ENCODE measurements around the gene JAKMIP3. TPM values are rescaled to one million over a fixed set of nuclear protein-coding genes. Genes with fewer than 3 reads are reported as not detected.

Gene JAKMIP3
- total RNA-seq, 1 donor from 2014 or later: not detected

DNA sequence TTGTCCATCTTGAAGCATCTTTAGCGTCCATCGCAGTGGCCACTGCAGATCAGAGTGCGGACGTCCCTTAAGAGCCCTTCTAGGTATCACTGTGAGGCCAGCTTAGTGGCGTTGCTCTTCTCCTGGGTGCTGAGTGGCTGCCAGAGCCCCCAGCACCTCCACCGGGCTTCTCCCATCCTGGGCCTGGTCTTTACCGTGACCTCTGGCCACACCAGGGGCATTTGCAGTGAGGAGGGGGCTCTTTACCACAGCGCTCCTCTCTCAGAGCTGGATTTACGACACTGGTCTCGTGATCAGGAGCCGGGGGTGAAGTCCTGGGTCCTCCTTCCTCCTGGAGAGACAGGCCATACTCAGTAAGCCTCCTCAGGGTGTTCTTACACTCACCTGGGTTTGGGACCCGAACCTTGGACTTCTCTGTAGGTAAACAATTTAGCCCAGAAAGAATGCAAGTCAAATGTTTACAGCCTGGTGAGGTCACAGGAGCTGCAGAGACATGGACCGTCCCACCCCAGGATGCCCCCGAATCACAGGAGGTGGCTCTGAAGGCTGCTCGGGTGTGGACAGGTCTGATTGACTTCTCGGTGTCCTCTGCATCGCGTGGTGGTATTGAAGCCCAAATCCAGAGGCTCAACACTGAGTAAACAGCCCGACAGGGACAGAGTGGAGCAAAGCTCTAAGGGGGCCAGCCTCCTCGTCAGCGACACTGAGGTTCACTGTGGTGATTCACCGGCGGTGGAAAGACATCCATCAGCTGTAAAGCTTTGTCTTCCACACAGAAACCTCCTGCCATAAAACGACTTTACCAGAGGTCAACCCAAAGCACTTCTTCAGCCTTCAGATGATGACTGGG lies 33.0 kb downstream of the JAKMIP3 start:
- H3K4me3 ChIP-seq (ENCODE audit: low read depth, low read length): no peak overlapping the region
- TF ChIP-seq, protein P1, sequence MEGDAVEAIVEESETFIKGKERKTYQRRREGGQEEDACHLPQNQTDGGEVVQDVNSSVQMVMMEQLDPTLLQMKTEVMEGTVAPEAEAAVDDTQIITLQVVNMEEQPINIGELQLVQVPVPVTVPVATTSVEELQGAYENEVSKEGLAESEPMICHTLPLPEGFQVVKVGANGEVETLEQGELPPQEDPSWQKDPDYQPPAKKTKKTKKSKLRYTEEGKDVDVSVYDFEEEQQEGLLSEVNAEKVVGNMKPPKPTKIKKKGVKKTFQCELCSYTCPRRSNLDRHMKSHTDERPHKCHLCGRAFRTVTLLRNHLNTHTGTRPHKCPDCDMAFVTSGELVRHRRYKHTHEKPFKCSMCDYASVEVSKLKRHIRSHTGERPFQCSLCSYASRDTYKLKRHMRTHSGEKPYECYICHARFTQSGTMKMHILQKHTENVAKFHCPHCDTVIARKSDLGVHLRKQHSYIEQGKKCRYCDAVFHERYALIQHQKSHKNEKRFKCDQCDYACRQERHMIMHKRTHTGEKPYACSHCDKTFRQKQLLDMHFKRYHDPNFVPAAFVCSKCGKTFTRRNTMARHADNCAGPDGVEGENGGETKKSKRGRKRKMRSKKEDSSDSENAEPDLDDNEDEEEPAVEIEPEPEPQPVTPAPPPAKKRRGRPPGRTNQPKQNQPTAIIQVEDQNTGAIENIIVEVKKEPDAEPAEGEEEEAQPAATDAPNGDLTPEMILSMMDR (IDR thresholded peaks at IDR 0.05; ENCODE audit: insufficient read depth, low read length, severe bottlenecking): no peak
- no peak for DNase-seq (ENCODE audit: low read depth)
- H3K27me3 ChIP-seq (ENCODE audit: control insufficient read depth, insufficient read depth, low read length): no peaks in the 10 kb centered on the region
- H3K36me3 ChIP-seq (ENCODE audit: control insufficient read depth, insufficient read depth, low read length): no peaks in the 10 kb centered on the region
- no peak for FAIRE-seq

DNA sequence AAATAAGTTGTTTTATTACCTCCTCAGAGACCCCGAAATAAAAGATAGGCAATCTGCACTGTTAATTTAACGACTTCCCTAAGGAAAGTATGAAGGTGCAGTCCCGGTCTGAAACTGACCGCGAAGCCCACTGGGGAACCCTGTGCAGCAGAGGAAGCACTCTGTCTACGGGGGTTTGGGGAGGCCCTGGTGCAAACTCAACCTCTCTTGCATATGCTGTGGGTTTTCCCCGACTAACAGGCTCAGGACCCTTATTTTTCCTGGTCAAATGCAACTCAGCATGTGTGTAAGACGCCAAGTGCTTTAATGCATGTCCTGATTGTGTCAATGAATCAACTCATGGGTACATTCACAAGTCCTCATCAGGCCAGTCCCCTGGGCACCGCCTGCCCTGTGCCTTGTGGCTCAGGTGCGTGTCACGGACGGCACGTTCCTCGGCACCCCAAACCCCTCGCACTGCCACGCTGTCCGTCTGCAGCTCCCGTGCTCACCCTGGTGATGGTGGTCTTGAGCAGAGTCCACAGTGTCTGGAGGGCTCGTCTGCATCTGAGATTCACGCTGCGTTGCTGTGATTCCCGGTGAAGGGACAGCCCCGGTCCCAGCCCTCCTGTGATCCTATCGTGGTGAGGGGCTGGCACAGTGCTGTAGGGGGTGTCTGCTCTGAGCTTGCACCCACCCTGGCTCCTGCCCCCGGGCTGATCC lies 33.8 kb downstream of the JAKMIP3 start:
- Histone ChIP-seq H3K4me3 (ENCODE audit: low read depth, low read length) (no peak overlapping the region), H3K27me3 (ENCODE audit: control insufficient read depth, insufficient read depth, low read length) (no peaks in the 10 kb centered on the region), H3K36me3 (ENCODE audit: control insufficient read depth, insufficient read depth, low read length) (no peaks in the 10 kb centered on the region)
- peak; percentile 13 for FAIRE-seq
- TF ChIP-seq, protein P1 (IDR thresholded peaks at IDR 0.05; ENCODE audit: insufficient read depth, low read length, severe bottlenecking): no peak
- no peak for DNase-seq (ENCODE audit: low read depth)

DNA sequence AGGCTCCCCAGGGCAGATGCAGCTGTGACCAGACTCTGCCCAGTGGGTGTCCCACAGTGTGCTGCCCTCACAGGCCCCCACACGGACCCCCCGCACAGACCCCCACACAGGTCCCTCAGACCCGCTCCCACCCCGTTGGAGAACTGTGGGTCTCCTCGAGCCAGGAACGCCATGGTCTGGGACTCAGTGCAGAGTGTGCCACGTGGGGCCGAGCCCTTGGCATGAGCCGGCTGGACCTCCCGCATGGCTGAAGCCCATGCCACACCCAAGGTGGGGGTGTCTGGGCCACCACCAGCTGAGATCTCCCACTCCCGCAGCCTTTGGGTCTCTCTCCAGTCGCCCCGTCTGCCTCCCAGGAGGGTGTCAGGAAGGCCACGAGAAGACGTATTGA lies 34.3 kb downstream of the JAKMIP3 start:
- no peak for FAIRE-seq
- TF ChIP-seq, protein P1 (IDR thresholded peaks at IDR 0.05; ENCODE audit: insufficient read depth, low read length, severe bottlenecking): no peak
- Histone ChIP-seq H3K4me3 (ENCODE audit: low read depth, low read length) (no peak overlapping the region), H3K27me3 (ENCODE audit: control insufficient read depth, insufficient read depth, low read length) (no peaks in the 10 kb centered on the region), H3K36me3 (ENCODE audit: control insufficient read depth, insufficient read depth, low read length) (no peaks in the 10 kb centered on the region)
- no peak for DNase-seq (ENCODE audit: low read depth)

DNA sequence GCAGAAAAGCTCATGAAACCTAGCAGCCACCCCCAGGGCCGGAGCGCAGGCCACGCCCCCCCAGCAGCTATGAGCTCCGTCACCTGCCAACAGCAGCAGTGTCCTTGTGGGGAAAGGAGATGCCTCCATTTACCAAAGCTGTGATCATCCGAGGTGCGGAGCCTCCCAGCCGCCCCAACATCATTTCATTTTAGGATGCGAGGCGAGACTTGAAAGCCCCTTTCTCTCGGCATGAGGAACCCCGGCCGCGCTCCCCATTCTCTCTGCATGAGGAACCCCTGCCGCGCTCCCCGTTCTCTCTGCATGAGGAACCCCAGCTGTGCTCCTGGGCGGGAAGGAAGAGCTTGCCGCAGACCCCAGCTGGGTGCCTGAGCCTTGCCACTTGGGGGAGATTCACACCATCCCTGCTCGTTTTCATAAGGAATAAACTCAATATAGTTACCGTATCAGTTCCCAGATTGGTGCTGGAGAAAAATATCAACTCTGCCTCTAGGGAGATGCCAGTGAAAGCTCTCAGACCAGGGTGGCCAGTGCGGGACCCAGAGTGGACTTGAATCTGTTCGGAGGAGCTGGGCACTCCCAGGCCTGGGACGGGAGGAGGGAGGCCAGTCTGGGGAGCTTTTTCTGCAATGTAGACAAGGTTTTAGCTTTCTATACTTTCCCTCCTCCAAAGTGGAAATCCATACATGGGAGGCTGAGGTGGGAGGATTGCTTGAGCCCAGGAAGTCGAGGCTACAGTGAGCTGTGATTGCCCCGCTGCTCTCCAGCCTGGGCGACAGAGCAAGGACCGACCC lies 35.0 kb downstream of the JAKMIP3 start:
- DNase-seq (ENCODE audit: low read depth) (no peak), FAIRE-seq (no peak)
- Histone ChIP-seq H3K27me3 (ENCODE audit: control insufficient read depth, insufficient read depth, low read length) (no peaks in the 10 kb centered on the region), H3K36me3 (ENCODE audit: control insufficient read depth, insufficient read depth, low read length) (no peaks in the 10 kb centered on the region), H3K4me3 (ENCODE audit: low read depth, low read length) (no peak overlapping the region)
- TF ChIP-seq, protein P1 (IDR thresholded peaks at IDR 0.05; ENCODE audit: insufficient read depth, low read length, severe bottlenecking): no peak

DNA sequence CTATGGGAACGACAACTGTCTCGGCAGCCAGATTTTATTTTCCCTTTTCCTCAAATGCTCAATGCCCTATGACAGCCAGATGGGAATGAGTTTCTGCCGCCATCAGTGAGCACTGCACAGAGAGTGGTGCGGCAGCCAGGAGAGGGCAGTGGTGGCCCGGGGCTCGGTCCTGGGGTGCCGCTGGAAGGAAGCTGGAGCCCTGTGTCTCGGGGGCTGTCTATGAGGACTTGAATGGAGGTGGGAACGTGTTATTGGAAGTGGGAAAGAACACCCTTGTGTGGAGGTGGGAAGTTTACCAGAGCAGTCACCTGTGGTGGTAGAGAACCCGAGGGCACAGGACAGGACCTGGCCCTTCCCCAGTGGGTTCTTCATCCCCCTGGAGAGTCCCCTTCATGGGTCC lies 35.8 kb downstream of the JAKMIP3 start:
- DNase-seq (ENCODE audit: low read depth): no peak
- TF ChIP-seq, protein P1 (IDR thresholded peaks at IDR 0.05; ENCODE audit: insufficient read depth, low read length, severe bottlenecking): no peak
- no peak overlapping the region for H3K4me3 ChIP-seq (ENCODE audit: low read depth, low read length)
- H3K27me3 ChIP-seq (ENCODE audit: control insufficient read depth, insufficient read depth, low read length): no peaks in the 10 kb centered on the region
- no peaks in the 10 kb centered on the region for H3K36me3 ChIP-seq (ENCODE audit: control insufficient read depth, insufficient read depth, low read length)
- FAIRE-seq: no peak
